A549 treated with Mapracorat at 1 μM for 4 hours (cell line): ENCODE results near the gene GNAZ. TPM values are rescaled to one million over a fixed set of nuclear protein-coding genes. Genes with fewer than 3 reads are reported as not detected.

Experiments used
- total RNA-seq: library from RNA; stranded (reverse); fragments of 200-300 nt; extraction: Qiagen RNA extraction; gene quantifications from 5 replicates; pipeline ENCODE4 v1.2.3, GENCODE V29; 2022

Gene GNAZ
- 2.3 to 2.9 TPM (median 2.5 TPM) in 5 replicates for total RNA-seq

DNA sequence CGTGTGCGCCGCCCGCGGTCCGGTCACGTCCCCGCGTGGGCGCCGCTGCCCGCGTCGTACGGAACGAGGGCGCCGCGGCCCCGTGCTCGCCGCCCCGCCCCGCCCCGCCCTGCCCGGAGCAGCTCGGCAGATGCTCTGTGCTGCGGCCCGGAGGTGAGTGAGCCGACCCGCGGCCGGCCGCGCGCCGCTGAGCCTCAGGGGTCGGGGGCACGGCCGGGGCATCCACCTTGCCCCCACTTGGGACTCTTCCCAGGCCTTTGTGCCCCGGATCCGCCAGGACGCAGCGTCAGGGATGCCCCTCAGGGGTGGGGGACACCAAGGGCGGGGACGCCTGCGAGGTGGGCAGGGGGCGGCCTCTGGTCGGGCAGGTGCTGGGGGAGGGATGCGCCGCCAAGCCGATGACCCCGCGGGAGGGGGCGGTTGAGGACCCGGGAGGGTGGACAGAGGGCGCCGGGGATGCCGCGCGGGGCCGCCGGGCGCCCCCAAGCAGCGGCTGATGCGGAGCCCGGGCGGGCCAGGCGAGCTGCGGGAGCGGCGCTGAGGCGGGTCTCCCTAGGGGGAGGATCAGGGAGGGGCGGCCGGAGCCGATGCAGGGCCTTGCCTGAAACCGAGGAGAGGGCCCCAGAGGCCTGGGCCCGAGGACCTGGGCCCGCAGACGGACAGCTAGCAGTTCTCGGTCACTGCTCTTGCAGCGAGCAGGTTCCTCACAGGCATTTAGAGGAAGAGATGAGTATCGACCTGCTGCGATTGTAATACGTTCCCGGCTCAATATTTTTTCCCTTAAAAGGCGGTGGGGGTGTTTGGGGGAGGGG, at the start of gene GNAZ:
TSS of gene GNAZ (plus strand) at position 102 of the 812 bp plus-strand sequence. CDS start 25,177 bp downstream, outside the sequence.

GRCh38 chr22:23144932-23145877, 74.9 kb downstream of the GNAZ start, which contains the start of gene RAB36:
Gene RAB36 (plus strand): TSS chr22:23145477. CDS start chr22:23146617, 1,140 bp downstream.

Other genes with a start within 250 kb of the GNAZ start
- gene IGLL5, start 182.7 kb upstream of the GNAZ start, total RNA-seq = not detected in 5 replicates
- gene RSPH14, start 71.5 kb downstream of the GNAZ start, total RNA-seq = 0.57 to 1.2 TPM (median 0.95 TPM) in 5 replicates
- 7.0 to 8.4 TPM (median 7.8 TPM) in 5 replicates for gene RAB36, start 75.0 kb downstream of the GNAZ start, total RNA-seq
- gene BCR, start 110.0 kb downstream of the GNAZ start, total RNA-seq = 14.9 to 20.3 TPM (median 17.6 TPM) in 5 replicates